LNCAP (cell line): ENCODE results near the gene PLEKHA1.

Source experiments
- TF ChIP-seq, protein P1 (sequence below): fragments of 450-650 bp; IDR thresholded peaks from 2 replicates; pipeline ENCODE4 v1.5.1; 2017; ENCODE audit warnings: mild to moderate bottlenecking

PLEKHA1 gene

DNA sequence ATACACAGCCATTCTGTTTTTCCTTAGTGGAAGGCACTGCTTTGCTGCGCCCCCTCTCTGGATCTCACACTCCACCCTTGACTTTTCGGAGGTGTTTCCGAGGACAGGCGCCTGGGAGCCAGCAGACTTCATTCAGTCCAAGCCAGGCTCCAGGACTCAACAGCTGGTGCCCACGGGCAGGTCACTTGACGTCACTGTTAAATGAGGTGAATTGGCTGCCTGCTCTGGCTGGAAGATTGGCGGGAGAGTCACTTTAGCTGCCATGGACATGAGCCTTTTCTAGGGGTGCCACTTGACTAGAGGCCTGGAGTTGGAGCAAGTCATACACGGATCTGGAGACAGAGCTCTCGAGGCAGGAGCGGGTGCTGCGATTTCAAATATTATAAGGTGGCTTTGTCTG lies 90.1 kb downstream of the PLEKHA1 start:
- TF ChIP-seq, protein P1, sequence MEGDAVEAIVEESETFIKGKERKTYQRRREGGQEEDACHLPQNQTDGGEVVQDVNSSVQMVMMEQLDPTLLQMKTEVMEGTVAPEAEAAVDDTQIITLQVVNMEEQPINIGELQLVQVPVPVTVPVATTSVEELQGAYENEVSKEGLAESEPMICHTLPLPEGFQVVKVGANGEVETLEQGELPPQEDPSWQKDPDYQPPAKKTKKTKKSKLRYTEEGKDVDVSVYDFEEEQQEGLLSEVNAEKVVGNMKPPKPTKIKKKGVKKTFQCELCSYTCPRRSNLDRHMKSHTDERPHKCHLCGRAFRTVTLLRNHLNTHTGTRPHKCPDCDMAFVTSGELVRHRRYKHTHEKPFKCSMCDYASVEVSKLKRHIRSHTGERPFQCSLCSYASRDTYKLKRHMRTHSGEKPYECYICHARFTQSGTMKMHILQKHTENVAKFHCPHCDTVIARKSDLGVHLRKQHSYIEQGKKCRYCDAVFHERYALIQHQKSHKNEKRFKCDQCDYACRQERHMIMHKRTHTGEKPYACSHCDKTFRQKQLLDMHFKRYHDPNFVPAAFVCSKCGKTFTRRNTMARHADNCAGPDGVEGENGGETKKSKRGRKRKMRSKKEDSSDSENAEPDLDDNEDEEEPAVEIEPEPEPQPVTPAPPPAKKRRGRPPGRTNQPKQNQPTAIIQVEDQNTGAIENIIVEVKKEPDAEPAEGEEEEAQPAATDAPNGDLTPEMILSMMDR = no peak

DNA sequence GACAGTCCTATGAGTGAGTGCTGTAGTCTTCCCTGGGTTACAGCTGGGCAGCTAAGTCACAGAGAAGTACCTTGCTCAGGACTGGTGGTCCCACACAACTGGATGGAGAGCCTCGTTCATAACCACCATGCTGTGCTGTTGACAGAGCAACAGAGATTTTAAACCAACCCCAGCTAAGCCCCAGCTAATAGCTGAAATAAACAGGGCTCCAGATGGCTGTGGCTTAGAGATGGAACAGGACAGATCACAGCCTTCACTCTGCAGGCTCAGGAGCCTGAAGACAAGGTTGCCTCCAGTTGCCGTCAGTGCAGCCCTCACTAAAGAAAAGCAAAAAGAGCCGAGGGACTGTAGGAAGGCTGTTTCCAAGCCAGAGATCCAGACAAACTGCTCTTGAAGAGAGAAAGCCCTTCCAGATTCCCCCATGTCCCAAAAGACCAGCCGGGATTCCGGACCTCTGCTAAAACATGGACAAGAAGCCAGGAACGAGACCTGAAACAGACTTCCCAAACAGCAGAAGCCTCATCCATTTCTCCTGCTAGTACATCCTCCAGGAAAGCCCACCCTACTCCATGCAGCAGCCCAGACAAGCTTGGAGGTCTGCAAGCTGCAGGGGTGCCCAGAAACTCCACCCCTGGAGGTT lies 91.0 kb downstream of the PLEKHA1 start:
- TF ChIP-seq, protein P1 = no peak

DNA sequence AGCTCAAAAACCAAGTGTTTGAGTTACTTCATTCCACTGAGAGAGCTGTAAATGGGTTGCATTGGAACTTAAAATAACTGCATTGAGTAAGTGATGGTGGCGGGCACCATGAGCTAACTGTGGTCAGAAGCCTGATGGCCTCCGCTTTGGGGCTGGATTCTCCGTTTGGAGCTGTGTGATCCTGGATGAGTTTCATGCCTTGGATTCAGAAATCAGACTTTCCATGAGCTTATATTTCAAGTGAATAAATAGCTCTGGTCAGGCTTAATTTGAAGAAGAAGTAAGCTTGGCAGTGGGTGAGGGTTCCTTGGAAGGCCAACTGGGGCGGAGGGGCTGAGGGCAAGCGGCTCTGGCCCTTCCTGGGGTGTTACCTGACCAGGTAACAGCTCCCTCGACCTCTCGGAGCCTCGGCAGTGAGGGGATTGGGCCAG lies 92.5 kb downstream of the PLEKHA1 start:
- TF ChIP-seq, protein P1 = no peak

DNA sequence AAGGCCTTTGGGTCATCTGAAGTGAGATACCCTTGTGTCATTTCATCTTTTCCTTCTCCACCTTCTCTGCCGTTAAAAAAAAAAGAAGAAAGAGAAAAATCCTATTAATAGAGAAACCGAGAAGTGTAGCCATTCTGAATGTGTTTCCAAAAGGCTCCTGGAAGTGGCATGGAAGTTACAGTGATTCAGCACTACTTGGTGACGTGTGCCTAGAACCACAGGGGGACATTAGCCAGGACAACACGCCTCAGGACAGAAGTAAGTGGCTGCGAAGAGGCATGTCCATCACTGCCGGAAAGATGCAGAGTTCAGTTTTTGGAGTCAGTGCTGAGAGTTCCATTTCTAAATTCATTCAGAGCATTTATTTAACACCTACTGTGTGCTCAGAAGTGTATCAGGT lies 93.2 kb downstream of the PLEKHA1 start:
- TF ChIP-seq, protein P1 = no peak

DNA sequence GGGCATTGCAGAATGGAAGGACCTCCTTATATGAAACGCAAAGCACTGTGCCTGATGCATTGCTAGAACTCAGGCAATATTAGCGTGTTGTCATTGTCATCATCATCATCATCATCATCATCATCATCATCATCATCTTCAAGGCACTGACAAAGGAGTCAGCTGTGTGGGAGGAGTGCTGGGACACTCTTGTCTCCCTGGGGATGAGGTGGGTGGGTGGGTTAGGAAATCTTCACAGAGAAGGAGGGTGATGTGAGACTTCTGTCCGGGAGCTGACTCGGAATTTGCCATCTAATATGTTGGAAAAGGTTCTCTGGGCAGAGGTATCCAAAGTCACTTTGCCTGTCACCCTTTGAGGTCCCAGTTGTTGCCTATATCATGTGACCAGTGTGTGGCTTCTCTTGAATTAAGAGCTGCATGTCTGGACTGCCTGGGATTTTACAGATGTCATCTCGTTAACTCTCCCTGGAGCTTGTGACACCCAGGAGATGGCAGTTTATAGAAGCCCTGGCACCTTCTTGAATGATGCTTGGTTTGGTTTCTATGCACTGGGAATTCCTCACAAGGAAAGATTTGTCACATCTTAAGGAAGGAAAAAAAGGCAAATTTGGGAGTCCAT lies 93.9 kb downstream of the PLEKHA1 start:
- TF ChIP-seq, protein P1 = no peak

DNA sequence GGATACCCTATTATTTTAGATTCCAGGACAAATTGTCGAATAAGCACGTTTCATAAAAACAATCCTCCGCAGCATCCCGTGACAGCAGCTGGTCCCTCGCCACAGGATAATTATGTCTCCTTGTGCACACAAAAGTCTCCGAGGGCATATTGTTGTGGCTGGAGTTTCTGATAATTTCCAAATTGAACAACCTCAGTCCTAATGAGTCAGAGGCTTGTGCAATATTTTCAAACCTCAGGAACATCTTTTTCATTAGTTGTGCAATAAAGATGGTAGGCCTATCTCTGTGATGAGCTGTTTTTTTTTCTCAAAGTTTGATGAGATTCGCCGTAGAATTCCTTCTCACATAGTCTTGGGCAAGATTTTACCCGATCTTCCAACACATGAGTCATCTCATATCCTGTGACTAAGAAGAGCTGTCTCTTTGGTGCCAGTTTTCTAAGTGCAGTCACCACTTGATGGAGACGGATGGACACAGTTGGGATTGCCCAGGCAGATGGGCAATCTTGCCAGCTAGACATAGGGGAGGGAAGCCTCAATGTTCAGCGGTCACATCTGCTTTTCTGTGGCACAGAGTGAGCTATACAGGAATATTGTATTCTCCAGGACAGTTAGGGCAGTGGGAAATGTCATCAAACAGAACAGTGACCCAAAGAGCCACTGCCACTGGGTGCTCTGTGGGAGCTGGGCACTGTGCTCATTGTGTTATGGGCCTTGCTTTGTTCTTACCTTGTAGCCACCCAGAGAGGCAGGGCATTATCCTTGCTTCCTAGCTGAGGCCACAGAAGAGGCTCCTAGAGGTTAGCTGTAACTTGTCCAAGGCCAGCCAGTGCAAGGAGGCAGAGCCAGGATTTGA lies 94.6 kb downstream of the PLEKHA1 start:
- TF ChIP-seq, protein P1 = no peak

DNA sequence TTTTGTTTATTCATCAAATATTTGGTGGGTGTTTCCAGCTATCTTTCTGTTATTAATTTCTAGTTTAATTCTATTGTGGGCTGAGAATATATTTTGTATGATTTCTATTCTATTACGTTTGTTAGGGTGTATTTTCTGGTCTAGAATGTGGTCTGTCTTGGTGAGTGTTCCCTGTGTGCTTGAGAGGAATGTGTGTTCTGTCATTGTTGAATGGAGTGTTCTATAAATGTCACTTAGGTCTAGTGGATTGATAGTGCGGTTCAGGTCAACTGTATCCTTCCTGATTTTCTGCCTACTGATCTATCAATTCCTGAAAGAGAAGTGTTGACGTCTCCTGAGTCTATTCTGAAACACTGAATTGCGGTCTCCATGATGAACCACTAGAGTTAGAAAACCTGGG lies 95.3 kb downstream of the PLEKHA1 start:
- TF ChIP-seq, protein P1 = no peak
